Mucosa of descending colon (tissue), 3 donors: ENCODE results near the gene RFX3. TPM values are rescaled to one million over a fixed set of nuclear protein-coding genes. Genes with fewer than 3 reads are reported as not detected.

Experiments
- ATAC-seq: fragments of 200-7000 bp; cut with Tn5 transposase; one replicate; pipeline ENCODE4 v1.9.1; 2020; ENCODE audit warnings: mild to moderate bottlenecking, moderate library complexity
- DNase-seq, 3 donors: peaks; one replicate each; pipeline ENCODE4 v3.0.0-alpha.2; 2020
- H3K36me3 ChIP-seq: fragments of 200-600 bp; one replicate; pipeline ENCODE4 v1.8.0; 2021; ENCODE audit warnings: low read depth, mild to moderate bottlenecking
- H3K4me1 ChIP-seq: fragments of 200-600 bp; one replicate; pipeline ENCODE4 v1.8.0; 2021; ENCODE audit warnings: low read depth, mild to moderate bottlenecking
- H3K4me3 ChIP-seq: fragments of 200-600 bp; one replicate; pipeline ENCODE4 v1.8.0; 2021; ENCODE audit warnings: mild to moderate bottlenecking
- H3K9me3 ChIP-seq: fragments of 200-600 bp; one replicate; pipeline ENCODE4 v1.8.0; 2021; ENCODE audit warnings: mild to moderate bottlenecking
- intact Hi-C, 2 donors: fragments of 100-400 bp; cut with DNase I in 1 of 2; cut with micrococcal nuclease in 1 of 2; formaldehyde crosslinking; loops; one replicate each; pipeline versions ENCODE4 v1.11.0 to v1.11.1; 2022; cut with DNase I, micrococcal nuclease
- total RNA-seq, 3 donors: library from RNA; stranded (reverse); fragmentation: NEBNext Ultra II Directional in 2 of 3; extraction: Animal tissue kit (Norgen Biotek cat#: 25700) in 2 of 3; gene quantifications; one replicate each; pipeline versions ENCODE4 v1.2.1 to v1.2.4, GENCODE V29; 2021 to 2023
- TF ChIP-seq, protein P1 (sequence below): fragments of 200-600 bp; IDR thresholded peaks from one replicate; pipeline ENCODE4 v1.8.0; 2022; ENCODE audit warnings: antibody characterized with exemption, mild to moderate bottlenecking
- donor health status: DM: no; HTN: no; CAD: no; lungs with moderate emphysema.
- donor health status: DM: no; HTN: no; CAD: no.
- donor health status: DM: no; HTN: yes; CAD: no.

Gene RFX3
- total RNA-seq, 3 donors from 2014 or later = 12.0 to 13.3 (median 12.3) TPM

DNA sequence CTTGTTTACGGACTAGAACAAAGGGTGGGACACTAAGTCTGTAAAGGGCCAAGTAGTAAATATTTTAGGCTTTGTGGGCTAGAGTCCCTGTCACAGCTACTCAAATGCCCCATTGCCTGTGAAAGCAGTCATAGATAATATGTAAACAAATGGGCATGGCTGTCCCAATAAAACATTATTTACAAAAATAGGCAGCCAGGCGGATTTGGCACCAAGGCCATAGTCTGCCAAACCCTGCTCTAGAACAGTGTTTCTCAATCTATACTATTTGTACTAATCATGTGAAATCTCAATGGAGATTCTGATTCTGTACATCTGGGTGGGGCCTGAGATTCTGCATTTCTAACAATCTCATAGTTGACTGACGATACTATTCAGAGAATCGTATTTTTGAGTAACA is 92.0 kb downstream of the RFX3 start:
- ATAC-seq = no peak
- Histone ChIP-seq H3K4me1 (no peaks in the 10 kb centered on the region), H3K9me3 (no peaks in the 10 kb centered on the region), H3K36me3 (no peaks in the 10 kb centered on the region), H3K4me3 (no peak overlapping the region)
- TF ChIP-seq, protein P1, sequence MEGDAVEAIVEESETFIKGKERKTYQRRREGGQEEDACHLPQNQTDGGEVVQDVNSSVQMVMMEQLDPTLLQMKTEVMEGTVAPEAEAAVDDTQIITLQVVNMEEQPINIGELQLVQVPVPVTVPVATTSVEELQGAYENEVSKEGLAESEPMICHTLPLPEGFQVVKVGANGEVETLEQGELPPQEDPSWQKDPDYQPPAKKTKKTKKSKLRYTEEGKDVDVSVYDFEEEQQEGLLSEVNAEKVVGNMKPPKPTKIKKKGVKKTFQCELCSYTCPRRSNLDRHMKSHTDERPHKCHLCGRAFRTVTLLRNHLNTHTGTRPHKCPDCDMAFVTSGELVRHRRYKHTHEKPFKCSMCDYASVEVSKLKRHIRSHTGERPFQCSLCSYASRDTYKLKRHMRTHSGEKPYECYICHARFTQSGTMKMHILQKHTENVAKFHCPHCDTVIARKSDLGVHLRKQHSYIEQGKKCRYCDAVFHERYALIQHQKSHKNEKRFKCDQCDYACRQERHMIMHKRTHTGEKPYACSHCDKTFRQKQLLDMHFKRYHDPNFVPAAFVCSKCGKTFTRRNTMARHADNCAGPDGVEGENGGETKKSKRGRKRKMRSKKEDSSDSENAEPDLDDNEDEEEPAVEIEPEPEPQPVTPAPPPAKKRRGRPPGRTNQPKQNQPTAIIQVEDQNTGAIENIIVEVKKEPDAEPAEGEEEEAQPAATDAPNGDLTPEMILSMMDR = no peak
- intact Hi-C loops = no loop called here
- no peak for DNase-seq

GRCh38 chr9:3433066-3433465 is 92.7 kb downstream of the RFX3 start:
- no peaks in the 10 kb centered on the region for H3K36me3 ChIP-seq
- H3K4me1 ChIP-seq = no peaks in the 10 kb centered on the region
- H3K4me3 ChIP-seq = no peak overlapping the region
- intact Hi-C loops = no loop called here
- H3K9me3 ChIP-seq = no peaks in the 10 kb centered on the region
- TF ChIP-seq, protein P1 = no peak
- no peak for DNase-seq
- ATAC-seq = no peak

- intact Hi-C loops = no loop called here
- no peak for DNase-seq
- no peaks in the 10 kb centered on the region for H3K4me1 ChIP-seq
- TF ChIP-seq, protein P1 = no peak
- no peaks in the 10 kb centered on the region for H3K9me3 ChIP-seq
- ATAC-seq = no peak
- H3K36me3 ChIP-seq = no peaks in the 10 kb centered on the region
- H3K4me3 ChIP-seq = no peak overlapping the region
These were observed 93.9 kb downstream of the RFX3 start for GRCh38 chr9:3431890-3432289.

DNA sequence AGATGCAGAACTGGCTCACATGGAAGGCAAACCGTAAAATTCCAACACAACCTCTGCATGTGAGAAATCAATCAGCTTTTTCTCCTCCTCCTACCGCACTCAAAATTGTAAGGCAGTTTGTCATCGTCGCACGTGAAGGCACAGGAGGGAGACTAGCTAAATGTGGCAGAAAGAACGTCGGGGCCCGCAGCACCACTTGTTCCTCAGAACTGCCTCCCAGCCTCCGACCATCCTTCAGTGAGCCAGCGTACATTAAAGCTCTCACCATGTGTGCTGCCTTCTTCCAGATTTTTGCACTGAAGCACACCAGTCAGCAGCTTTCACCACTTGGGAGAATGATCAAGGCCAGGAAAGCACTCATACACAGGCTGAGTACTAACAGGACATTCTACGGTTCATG is 105.9 kb downstream of the RFX3 start:
- Histone ChIP-seq H3K4me3 (no peak overlapping the region), H3K9me3 (no peaks in the 10 kb centered on the region), H3K4me1 (no peaks in the 10 kb centered on the region), H3K36me3 (no peaks in the 10 kb centered on the region)
- TF ChIP-seq, protein P1 = no peak
- ATAC-seq = no peak
- DNase-seq = no peak
- intact Hi-C loops = no loop called here

DNA sequence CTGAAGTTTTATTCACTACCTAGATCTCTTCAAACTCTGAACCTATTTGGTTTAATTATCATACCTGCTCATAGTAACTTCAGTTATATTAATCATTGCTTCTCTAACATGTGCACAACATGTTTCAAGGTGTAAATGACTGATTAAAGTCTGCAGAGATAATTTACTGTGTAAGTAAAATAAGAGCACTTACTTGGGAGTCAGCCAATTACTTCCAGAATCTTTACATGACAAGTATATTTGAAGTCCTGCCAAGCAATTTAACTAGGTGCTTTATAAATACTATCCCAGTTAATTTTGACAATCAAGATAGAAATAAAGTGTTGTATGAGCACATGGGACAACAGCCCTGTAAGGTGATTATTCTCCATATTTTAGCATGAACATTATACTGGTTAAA is 109.9 kb downstream of the RFX3 start:
- Histone ChIP-seq H3K36me3 (no peaks in the 10 kb centered on the region), H3K9me3 (no peaks in the 10 kb centered on the region), H3K4me1 (no peaks in the 10 kb centered on the region), H3K4me3 (no peak overlapping the region)
- intact Hi-C loops = no loop called here
- TF ChIP-seq, protein P1 = no peak
- DNase-seq = no peak
- no peak for ATAC-seq

DNA sequence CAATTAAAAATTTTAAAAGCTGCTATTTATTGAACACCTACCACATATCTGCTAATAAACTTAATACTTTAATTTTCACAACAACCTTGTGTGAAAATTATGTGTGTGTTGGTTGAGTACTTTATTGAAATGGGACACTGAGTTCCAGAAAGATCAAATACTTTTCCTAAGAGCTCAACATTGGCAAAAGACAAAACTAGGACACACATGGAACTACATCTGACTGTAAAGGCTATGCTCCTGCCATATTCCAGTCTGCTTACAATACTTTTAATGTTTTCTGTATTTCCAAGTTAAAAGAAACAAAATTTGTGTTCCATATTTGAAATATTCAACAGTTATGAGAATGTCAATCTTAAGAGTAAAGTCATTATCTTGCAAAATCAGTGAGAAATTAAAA is 111.8 kb downstream of the RFX3 start:
- ATAC-seq (no peak), DNase-seq (no peak)
- no peaks in the 10 kb centered on the region for H3K4me1 ChIP-seq
- H3K36me3 ChIP-seq = no peaks in the 10 kb centered on the region
- H3K4me3 ChIP-seq = no peak overlapping the region
- TF ChIP-seq, protein P1 = no peak
- intact Hi-C loops = no loop called here
- no peaks in the 10 kb centered on the region for H3K9me3 ChIP-seq
